Measurements from ENCODE around the gene PBLD.
"Not testable (repeated sequence)": the region's sequence is repeated elsewhere in the genome, so short reads cannot be mapped to it uniquely, and the experiment has no call there.

Gene PBLD

DNA sequence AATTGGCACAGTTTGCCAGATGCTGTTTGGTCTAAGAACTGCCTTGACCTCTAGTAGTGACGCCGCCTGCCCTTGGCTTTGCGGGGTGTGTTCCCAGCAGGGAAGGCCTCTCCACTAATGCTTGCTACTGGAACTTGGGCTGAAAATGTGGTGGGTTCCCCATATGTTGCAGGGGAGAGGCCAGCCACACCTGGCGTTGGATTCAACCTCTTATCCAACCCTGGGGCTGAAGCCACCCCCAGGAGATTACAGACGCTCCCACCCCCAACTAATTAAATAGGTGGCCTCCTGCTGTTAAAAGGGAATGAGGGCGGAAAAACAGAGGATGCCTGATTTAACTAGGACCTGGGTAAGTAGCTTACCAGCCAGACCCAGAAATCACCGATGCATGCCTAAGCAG is 81.6 kb downstream of the PBLD start:
- H3K36me3 ChIP-seq = no peaks in the 10 kb centered on the region

DNA sequence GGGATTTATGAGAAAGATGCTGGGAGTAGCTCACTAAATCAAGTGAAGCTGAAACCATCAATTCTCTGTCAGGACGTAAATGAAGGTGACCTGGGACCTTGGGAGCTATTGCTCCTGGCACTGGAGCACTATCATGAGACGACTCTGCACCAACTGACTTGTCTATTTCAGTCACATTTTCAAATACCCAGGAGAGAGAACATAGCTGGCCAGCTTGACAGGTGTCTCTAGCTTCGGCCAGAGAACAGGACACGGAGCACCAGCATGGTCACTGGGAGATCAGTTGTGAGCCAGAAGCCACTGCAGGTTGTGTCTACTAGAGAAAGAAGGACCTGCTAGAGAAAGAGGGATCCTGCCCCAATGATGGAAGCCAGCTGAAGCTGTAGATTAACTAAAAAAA is 83.4 kb downstream of the PBLD start:
- no peak overlapping the region for H3K4me3 ChIP-seq
- peaks cover 0 to 3% (median 0%) of the 10 kb centered on the region in 10 experiments; a peak in 1 of 20 replicates for H3K4me1 ChIP-seq
- no peaks in the 10 kb centered on the region for H3K9me3 ChIP-seq (replicated peaks in 1 of 11)
- H3K36me3 ChIP-seq = no peaks in the 10 kb centered on the region
- no peak overlapping the region for H3K4me2 ChIP-seq
- H4K20me1 ChIP-seq = no peaks in the 10 kb centered on the region
- H3K27ac ChIP-seq = no peak overlapping the region
- no peak overlapping the region for H3K9ac ChIP-seq
- H3K27me3 ChIP-seq = no peaks in the 10 kb centered on the region
- TF ChIP-seq Cebpa-rat (IDR thresholded peaks at IDR 0.05) = no peak

More for the DNA sequence above, 81.6 kb downstream of the PBLD start:
- Histone ChIP-seq H3K27me3 (no peaks in the 10 kb centered on the region), H3K9ac (no peak overlapping the region), H3K4me2 (no peak overlapping the region), H3K27ac (no peak overlapping the region), H3K9me3 (replicated peaks in 1 of 11) (no peaks in the 10 kb centered on the region), H3K4me1 (peaks cover 0 to 3% (median 0%) of the 10 kb centered on the region in 10 experiments; a peak in 1 of 20 replicates), H4K20me1 (no peaks in the 10 kb centered on the region), H3K4me3 (no peak overlapping the region)
- no peak for TF ChIP-seq Cebpa-rat (IDR thresholded peaks at IDR 0.05)

DNA sequence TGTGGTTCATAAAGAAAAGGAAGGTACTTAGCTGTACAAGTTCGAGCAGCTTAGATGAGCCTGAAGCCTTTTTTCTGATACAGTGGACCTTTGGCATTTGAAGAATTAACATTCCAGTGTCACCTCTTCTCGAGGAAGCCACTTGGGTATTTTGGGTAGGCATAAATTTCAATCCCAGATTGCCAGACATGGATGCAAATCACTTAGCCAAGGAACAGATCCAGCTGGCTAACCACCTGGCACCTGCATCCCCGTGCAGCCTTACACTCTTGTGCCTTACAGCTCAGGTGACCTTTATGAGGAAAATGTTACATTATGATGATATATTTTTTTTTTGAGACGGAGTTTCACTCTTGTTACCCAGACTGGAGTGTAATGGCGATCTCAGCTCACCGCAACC is 84.8 kb downstream of the PBLD start:
- Histone ChIP-seq H4K20me1 (no peaks in the 10 kb centered on the region), H3K27me3 (no peaks in the 10 kb centered on the region), H3K4me2 (no peak overlapping the region), H3K9ac (no peak overlapping the region), H3K36me3 (no peaks in the 10 kb centered on the region), H3K27ac (no peak overlapping the region), H3K4me3 (no peak overlapping the region), H3K4me1 (peaks cover 0 to 3% (median 0%) of the 10 kb centered on the region in 10 experiments; a peak in 1 of 20 replicates), H3K9me3 (replicated peaks in 1 of 11) (no peaks in the 10 kb centered on the region)
- TF ChIP-seq Cebpa-rat (IDR thresholded peaks at IDR 0.05) = no peak

DNA sequence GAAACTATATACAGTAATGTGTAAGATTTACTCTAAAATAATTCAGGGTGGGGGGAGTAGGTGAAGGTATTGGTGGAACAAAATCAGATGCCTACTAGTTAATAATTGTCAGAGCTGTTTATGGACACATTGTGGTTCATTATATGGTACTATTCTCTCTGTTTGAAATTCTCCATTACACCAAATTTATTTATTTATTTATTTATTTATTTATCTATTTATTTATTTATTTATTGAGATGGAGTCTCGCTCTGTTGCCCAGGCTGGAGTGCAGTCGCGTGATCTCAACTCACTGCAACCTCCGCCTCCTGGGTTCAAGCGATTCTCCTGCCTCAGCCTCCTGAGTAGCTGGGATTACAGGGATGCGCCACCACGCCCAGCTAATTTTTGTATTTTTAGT is 86.3 kb downstream of the PBLD start:
- not testable (repeated sequence) for H3K4me3 ChIP-seq; H3K4me1 ChIP-seq; H3K9me3 ChIP-seq (replicated peaks in 1 of 11); H3K27me3 ChIP-seq; H4K20me1 ChIP-seq; H3K27ac ChIP-seq; H3K36me3 ChIP-seq; H3K9ac ChIP-seq; H3K4me2 ChIP-seq

DNA sequence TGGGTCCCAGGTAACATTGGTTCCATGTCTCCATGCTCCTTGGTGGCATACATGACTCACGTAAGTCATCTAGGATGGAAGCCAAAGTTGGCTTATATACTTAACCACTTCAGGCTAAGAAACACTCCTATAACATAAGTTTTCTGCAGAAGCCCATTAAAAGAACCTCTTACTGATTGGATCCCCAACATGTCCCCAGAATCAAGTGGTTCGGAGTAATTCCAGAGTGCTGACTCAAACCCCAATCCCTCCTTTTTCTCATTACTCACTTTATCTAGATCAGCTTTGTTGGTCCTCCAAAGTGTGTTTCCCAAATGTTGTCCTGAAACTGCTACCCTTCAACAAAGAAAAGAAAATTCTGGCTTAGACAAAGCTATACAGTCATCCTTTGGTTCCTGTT is 90.7 kb downstream of the PBLD start:
- Histone ChIP-seq H3K27ac (no peak overlapping the region), H3K4me3 (no peak overlapping the region)
- TF ChIP-seq Cebpa-rat (IDR thresholded peaks at IDR 0.05) = no peak

DNA sequence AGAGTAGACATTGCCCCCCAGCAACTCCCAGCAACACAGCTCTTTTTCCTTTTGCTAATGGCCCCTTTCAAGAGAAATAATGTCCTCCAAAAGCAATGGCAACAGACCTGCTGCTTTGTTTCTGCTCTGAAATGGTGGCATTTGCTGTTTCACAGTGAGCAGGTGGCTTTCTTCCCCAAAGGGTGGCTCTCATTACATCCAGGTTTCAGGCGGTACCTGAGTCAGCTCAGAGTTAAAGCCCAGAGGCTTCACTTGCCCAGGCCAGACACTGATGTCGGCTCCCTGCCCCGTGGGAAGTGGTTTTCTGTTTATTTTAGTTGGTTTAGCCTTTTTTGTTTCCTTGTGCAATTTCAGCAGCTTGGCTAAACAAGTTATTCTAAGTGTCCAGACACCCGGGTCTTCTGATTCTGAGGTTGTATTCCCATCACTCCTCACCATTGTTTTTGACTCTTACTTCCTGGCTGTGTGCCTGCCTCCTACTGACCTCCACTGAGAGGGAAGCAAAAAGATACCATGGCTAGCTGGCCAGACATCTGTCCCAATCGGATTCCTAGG is 93.1 kb downstream of the PBLD start:
- no peaks in the 10 kb centered on the region for H4K20me1 ChIP-seq
- H3K27me3 ChIP-seq = no peaks in the 10 kb centered on the region
- no peaks in the 10 kb centered on the region for H3K36me3 ChIP-seq
- H3K4me1 ChIP-seq = no peaks in the 10 kb centered on the region
- H3K4me3 ChIP-seq = no peak overlapping the region
- TF ChIP-seq Cebpa-rat (IDR thresholded peaks at IDR 0.05) = no peak
- no peak overlapping the region for H3K27ac ChIP-seq
- H3K9me3 ChIP-seq (replicated peaks in 1 of 11) = no peaks in the 10 kb centered on the region
- no peak overlapping the region for H3K9ac ChIP-seq
- H3K4me2 ChIP-seq = no peak overlapping the region

More for the DNA sequence above, 90.7 kb downstream of the PBLD start:
- Histone ChIP-seq H3K36me3 (no peaks in the 10 kb centered on the region), H3K27me3 (no peaks in the 10 kb centered on the region), H3K4me1 (no peaks in the 10 kb centered on the region), H4K20me1 (no peaks in the 10 kb centered on the region), H3K9me3 (replicated peaks in 1 of 11) (no peaks in the 10 kb centered on the region), H3K9ac (no peak overlapping the region), H3K4me2 (no peak overlapping the region)

DNA sequence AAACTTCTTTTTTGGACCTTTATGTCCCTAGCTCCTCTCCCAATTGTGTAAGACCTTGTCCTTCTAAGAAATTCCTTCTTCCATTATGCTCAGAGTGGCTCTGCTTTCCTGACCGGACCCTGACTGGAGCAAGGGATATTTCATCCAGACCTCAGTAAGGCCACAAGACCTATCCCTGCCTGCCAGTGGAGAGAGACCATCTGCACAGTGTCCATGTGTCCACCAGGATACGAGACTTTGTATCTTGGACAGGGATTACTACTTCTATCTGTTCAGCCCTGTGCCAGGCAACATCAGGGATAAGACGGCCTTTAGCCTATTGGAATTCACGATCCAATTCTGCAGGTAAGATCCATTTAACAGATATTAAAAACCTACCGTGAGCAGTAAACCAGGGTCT is 93.7 kb downstream of the PBLD start:
- TF ChIP-seq Cebpa-rat (IDR thresholded peaks at IDR 0.05) = no peak
- H3K27ac ChIP-seq = no peak overlapping the region
- H3K27me3 ChIP-seq = peaks cover 0 to under 1% (median 0%) of the 10 kb centered on the region in 11 experiments; a peak in 1 of 22 replicates
- H3K36me3 ChIP-seq = no peaks in the 10 kb centered on the region
- no peaks in the 10 kb centered on the region for H3K4me1 ChIP-seq
- no peaks in the 10 kb centered on the region for H3K9me3 ChIP-seq (replicated peaks in 1 of 11)
- no peak overlapping the region for H3K4me2 ChIP-seq
- H3K9ac ChIP-seq = no peak overlapping the region
- no peak overlapping the region for H3K4me3 ChIP-seq
- H4K20me1 ChIP-seq = no peaks in the 10 kb centered on the region

DNA sequence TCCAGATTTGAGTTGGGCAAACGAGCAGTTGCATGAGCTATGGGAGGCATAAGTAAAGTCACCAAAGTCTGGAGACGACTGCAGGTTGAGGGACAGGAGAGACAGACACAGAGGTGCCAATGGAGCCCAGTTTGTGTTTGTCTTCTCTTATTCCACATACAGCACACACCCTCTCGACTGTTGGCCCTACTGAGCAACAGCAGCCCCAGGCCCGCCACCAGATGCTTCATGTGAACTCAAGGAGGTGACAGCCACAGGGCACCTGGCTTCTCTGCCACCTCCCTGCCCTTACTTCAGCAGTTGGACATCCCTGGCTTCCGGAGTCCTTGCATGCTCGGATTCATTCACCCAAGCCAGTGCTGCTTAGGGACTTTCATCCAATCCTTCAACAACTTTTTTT is 94.4 kb downstream of the PBLD start:
- H3K27me3 ChIP-seq = peaks cover 0 to 8% (median 2%) of the 10 kb centered on the region in 11 experiments; a peak in 9 of 22 replicates
- H3K9me3 ChIP-seq (replicated peaks in 1 of 11) = no peaks in the 10 kb centered on the region
- no peaks in the 10 kb centered on the region for H3K4me1 ChIP-seq
- no peak overlapping the region for H3K9ac ChIP-seq
- no peak overlapping the region for H3K27ac ChIP-seq
- no peaks in the 10 kb centered on the region for H4K20me1 ChIP-seq
- no peak overlapping the region for H3K4me2 ChIP-seq
- no peak overlapping the region for H3K4me3 ChIP-seq
- TF ChIP-seq Cebpa-rat (IDR thresholded peaks at IDR 0.05) = no peak
- no peaks in the 10 kb centered on the region for H3K36me3 ChIP-seq

DNA sequence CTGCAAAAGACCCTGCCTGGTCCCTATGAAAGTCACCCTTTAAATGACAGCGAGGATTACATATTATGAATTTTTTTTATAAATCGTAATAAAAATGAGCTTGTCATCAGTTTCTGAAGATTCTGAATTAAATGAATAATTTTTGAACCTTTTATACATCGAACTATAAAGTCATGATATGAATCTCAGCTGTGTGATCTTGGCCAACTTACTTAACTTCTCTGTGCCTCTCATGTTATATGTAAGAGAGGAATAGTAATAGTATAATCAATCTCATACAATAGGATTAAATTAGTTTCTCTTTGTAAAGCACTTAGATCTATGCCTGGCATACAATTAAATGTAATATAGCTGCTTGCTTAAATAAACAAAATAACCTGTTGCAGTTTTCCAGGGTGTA is 95.6 kb downstream of the PBLD start:
- Histone ChIP-seq H3K27me3 (peaks cover 3 to 20% (median 13%) of the 10 kb centered on the region in 11 experiments), H3K9me3 (replicated peaks in 1 of 11) (peaks cover 0 to 2% (median 0%) of the 10 kb centered on the region in 11 experiments; a peak in 2 of 22 replicates), H3K9ac (no peak overlapping the region), H3K4me1 (no peaks in the 10 kb centered on the region), H4K20me1 (no peaks in the 10 kb centered on the region), H3K4me2 (no peak overlapping the region), H3K27ac (no peak overlapping the region), H3K36me3 (no peaks in the 10 kb centered on the region), H3K4me3 (no peak overlapping the region)
- no peak for TF ChIP-seq Cebpa-rat (IDR thresholded peaks at IDR 0.05)

DNA sequence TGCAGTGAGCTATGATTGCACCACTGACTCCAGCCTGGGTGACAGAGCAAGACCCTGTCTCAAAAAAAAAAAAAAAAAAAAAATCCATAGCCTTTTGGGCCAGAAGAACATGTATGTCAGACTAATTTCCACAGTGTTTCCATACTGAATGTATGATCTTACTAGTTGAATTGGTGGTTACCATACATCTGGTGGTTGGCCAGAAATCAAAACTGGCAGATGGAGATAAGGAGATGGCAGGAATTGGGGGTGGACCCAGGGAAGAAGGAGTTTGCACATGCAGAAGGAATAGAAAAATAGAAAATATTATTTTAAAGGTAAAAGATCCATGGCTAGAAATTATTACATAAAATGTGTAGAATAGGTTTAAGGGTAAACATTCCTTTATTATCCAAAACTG is 97.1 kb downstream of the PBLD start:
- no peaks in the 10 kb centered on the region for H4K20me1 ChIP-seq
- no peaks in the 10 kb centered on the region for H3K36me3 ChIP-seq
- H3K27me3 ChIP-seq = peaks cover 19 to 36% (median 29%) of the 10 kb centered on the region in 11 experiments
- H3K4me1 ChIP-seq = peaks cover 0 to 10% (median 7%) of the 10 kb centered on the region in 10 experiments; a peak in 7 of 20 replicates
- no peak for TF ChIP-seq Cebpa-rat (IDR thresholded peaks at IDR 0.05)
- no peak overlapping the region for H3K27ac ChIP-seq
- H3K9me3 ChIP-seq (replicated peaks in 1 of 11) = peaks cover 0 to 17% (median 14%) of the 10 kb centered on the region in 11 experiments; a peak in 20 of 22 replicates
- no peak overlapping the region for H3K4me2 ChIP-seq
- no peak overlapping the region for H3K4me3 ChIP-seq
- H3K9ac ChIP-seq = no peak overlapping the region
